Measurements from ENCODE around the gene SOX15.
A peak's percentile ranks its signal among the peaks of the same experiment; 100 is the strongest.

Gene SOX15

DNA sequence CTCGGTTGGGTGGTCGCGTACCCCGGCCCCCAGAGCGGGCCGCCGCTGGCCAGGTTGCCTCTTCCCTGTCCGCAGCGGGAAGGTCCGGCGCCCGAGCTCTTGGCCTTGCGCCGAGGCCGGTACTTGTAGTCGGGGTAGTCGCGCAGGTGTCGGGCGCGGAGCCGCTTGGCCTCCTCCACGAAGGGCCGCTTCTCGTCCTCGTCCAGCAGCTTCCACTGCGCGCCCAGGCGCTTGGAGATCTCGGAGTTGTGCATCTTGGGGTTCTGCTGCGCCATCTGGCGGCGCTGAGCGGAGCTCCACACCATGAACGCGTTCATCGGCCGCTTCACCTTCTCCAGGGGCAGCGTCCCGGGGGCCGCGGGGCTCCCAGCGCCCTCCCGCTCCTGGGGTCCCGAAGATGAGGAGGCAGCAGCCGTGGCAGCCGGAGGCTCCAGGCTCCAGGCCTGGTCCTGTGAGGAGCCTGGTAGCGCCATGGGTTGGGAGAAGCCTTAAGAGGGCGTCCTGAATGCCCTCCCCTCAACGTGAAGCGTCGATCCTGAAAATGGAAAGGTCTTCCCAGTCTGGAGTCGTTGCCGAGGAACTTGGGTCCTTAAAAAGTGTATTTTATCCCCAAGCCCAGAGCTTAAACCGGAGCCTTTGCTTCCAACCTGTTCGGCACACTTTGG is 558 bp downstream of the SOX15 start:
- Mint-ChIP-seq H3K4me1 (ENCODE audit: low read depth) (peaks cover 14% of the 10 kb centered on the region), H3K36me3 (ENCODE audit: low read depth) (peaks cover 40% of the 10 kb centered on the region), H3K9me3 (no peaks in the 10 kb centered on the region), H3K27me3 (ENCODE audit: low read depth) (no peaks in the 10 kb centered on the region), H3K27ac (no peak overlapping the region), H3K4me3 (no peak overlapping the region)
- peak; percentile 44 for DNase-seq (ENCODE audit: low spot score)

DNA sequence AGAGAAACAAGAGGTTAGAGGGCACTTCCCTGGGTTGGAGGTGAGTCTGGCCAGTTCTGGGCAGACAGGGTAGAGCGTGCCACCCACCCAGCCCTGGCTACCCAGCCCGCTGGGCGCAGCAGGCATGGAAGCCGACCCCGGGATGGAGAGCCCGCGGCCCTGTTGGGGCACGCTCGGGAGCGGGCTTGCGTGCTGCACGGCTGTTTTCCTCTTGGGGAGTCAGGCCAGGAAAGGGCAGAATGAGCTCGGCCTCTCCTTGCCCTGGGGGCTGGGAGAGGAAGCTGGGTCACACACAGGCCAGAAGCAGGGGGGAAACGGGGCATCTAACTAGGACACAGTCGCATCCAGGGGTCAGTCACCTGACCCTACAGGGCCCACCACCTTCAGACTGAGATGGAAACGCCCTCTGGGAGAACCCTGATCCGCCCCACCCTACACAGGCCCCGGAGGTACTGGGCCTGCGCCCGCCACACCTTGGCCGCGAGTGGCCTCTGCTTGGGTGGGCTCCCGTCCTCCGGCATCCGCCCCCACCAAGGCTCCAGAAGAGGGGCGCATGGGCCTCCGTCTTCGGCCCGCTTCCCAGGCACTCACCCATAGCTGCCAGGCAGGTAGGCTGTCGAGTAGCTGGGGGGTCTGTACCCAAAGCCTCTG is 1.2 kb downstream of the SOX15 start:
- no peak for DNase-seq (ENCODE audit: low spot score)
- Mint-ChIP-seq H3K36me3 (ENCODE audit: low read depth) (peaks cover 38% of the 10 kb centered on the region), H3K27ac (no peak overlapping the region), H3K4me1 (ENCODE audit: low read depth) (peaks cover 15% of the 10 kb centered on the region), H3K9me3 (no peaks in the 10 kb centered on the region), H3K4me3 (no peak overlapping the region), H3K27me3 (ENCODE audit: low read depth) (no peaks in the 10 kb centered on the region)

DNA sequence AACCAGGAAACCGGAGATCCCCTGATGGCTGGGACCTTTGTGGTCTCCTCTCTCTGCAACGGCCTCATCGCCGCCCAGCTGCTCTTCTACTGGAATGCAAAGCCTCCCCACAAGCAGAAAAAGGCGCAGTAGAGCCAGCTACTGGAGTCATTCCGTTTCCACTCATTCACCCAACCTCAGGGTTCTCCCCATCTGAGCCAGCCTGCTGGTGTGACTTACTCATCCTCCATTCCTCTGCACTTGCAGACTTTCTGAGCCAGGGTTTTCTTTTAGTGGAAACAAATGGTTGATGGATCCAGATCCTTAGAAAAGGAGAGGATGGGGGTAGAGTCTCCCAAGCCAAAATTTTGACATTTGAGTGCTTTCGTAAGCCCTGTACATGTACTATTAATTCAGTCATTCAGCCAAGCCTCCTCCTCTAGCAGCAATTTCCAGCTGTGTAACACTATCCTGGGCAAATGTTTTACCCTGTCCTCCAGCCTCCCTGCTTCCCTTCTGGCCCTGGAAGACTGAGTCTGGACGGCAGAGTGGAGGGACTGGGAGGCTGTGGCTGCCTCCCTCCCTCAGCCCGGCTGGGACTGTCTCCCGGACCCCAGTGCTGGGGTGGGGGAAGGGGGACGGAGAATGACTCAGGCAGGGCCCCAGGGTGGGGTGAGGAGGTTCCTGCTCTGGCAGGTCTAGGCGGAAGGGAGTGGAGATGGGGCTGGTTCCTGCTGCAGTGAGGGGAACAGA is 2.3 kb downstream of the SOX15 start:
- DNase-seq (ENCODE audit: low spot score), result no peak
- peaks cover 31% of the 10 kb centered on the region for H3K36me3 Mint-ChIP-seq (ENCODE audit: low read depth)
- H3K4me1 Mint-ChIP-seq (ENCODE audit: low read depth), result peaks cover 15% of the 10 kb centered on the region
- no peaks in the 10 kb centered on the region for H3K9me3 Mint-ChIP-seq
- no peak overlapping the region for H3K4me3 Mint-ChIP-seq
- no peak overlapping the region for H3K27ac Mint-ChIP-seq
- H3K27me3 Mint-ChIP-seq (ENCODE audit: low read depth), result no peaks in the 10 kb centered on the region

DNA sequence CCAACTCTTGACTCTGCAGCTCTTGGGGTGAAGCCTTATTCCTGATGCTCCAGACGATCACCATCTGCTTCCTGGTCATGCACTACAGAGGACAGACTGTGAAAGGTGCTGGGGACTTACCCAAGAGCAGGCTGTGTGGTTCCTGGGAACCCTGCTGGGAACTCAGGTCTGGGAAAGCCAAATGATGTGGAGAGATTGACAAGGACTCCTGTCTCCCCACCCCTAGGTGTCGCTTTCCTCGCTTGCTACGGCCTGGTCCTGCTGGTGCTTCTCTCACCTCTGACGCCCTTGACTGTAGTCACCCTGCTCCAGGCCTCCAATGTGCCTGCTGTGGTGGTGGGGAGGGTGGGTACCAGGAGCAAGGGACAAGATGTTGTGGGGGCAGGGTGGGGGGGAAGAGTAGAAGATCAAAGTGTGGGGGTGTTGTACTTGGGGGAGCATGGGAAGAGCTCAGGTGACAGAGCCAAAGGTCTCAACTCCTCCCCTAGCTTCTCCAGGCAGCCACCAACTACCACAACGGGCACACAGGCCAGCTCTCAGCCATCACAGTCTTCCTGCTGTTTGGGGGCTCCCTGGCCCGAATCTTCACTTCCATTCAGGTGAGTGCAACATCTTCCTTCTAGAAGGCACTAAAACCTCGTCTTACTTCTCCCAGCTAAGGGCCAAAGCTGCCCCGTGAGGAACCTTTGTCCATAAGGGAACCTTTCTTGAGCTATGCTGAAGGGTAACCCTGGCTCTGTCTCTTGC is 3.0 kb downstream of the SOX15 start:
- H3K9me3 Mint-ChIP-seq, result no peaks in the 10 kb centered on the region
- H3K27ac Mint-ChIP-seq, result no peak overlapping the region
- peaks cover 37% of the 10 kb centered on the region for H3K36me3 Mint-ChIP-seq (ENCODE audit: low read depth)
- H3K27me3 Mint-ChIP-seq (ENCODE audit: low read depth), result no peaks in the 10 kb centered on the region
- no peak overlapping the region for H3K4me3 Mint-ChIP-seq
- peaks cover 21% of the 10 kb centered on the region for H3K4me1 Mint-ChIP-seq (ENCODE audit: low read depth)
- DNase-seq (ENCODE audit: low spot score), result no peak

DNA sequence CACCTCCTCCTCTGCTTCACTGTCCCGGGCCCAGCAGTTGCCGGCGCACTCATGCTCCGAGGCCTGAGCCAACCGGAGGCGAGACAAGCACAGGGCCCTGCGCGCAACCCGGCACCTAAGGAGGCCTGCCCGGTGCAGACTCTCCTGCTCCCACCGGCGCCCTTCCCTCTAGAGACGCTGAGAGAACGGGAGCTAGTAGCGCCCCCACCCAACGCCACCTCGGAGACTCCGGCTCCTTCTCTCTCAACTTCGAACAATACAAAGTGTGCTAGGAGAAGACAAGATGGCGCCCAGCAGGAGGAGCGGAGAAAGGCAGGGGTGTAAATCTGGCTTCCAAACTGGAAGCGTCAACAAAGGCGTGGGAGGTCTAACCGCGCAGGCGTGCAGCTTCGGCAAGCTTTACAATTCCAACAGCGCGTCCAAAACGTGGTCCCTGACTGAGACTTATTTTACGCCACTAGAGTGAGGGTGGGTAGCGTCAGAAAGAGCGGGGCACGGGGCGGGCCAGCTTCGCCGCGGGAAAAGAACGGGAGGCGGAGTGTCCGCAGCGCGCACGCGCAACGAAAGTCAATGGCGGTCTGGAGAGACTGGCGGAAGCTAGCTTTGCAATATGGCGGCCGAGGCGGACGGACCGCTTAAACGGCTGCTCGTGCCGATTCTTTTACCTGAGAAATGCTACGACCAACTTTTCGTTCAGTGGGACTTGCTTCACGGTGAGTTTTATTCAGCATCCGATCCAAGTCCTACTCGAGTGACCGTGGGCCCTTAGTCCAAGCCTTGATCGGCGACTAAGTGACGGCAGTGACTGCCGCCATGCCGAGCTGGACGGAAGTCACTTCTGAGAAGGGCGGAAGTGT is 6.4 kb downstream of the SOX15 start, which contains the start of gene MPDU1:
Gene MPDU1, plus strand, starts transcription at position 600 of the 857 bp plus-strand sequence. Its CDS starts 11 bp downstream, at position 611.
- DNase-seq (ENCODE audit: low spot score), result peak; percentile 96
- peak within 1 kb of the TSS; percentile 98 for H3K4me3 Mint-ChIP-seq
- H3K9me3 Mint-ChIP-seq, result no peaks in the 10 kb centered on the region
- H3K4me1 Mint-ChIP-seq (ENCODE audit: low read depth), result peaks cover 44% of the 10 kb centered on the region
- peak within 1 kb of the TSS; percentile 100 for H3K27ac Mint-ChIP-seq
- peaks cover 50% of the 10 kb centered on the region for H3K36me3 Mint-ChIP-seq (ENCODE audit: low read depth)
- H3K27me3 Mint-ChIP-seq (ENCODE audit: low read depth), result no peaks in the 10 kb centered on the region

DNA sequence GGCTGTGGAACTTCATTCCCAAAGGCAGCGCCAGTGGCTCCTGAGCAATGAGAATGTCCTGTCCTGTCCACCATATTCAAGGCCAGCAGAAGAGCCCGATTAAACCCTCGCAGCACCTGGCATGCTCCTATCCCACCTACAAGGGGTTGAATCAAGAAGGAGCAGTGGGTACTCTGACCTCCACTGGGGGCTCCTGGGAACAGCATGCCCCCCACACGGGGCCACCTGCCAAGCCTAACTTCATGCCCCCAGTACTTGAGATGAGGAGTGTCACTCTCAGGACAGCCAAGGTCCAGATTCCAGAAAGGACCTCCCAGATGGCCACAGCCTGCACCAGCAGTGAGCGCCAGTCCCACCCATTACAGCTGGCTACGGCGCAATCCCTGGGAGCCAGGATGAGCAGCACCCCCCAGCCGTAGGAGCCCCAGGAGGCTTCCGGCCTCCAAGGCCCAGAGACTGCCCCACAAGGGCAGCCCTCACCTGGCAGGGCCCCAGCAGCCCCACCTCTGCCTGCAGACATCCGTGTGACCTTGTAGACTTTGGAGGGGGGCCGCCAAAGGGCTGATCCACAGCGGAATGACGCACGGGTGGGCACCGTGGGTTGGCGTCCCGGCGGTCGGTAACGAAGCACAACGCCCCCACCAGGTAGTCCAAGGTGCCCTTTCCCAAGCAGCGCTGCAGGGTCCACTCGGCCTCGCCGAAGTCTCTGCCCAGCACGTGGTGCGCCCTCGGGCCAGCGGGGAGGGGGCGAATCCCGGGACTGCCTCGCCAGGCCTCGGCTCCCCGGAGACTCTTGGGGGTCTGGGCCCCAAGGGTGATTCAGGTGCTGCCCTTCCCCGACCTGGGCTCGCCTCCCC is 7.3 kb downstream of the SOX15 start:
- Mint-ChIP-seq H3K4me1 (ENCODE audit: low read depth) (peaks cover 52% of the 10 kb centered on the region), H3K36me3 (ENCODE audit: low read depth) (peaks cover 57% of the 10 kb centered on the region), H3K27ac (peak overlapping the region; percentile 100), H3K27me3 (ENCODE audit: low read depth) (no peaks in the 10 kb centered on the region), H3K4me3 (peak overlapping the region; percentile 98), H3K9me3 (no peaks in the 10 kb centered on the region)
- DNase-seq (ENCODE audit: low spot score), result no peak

DNA sequence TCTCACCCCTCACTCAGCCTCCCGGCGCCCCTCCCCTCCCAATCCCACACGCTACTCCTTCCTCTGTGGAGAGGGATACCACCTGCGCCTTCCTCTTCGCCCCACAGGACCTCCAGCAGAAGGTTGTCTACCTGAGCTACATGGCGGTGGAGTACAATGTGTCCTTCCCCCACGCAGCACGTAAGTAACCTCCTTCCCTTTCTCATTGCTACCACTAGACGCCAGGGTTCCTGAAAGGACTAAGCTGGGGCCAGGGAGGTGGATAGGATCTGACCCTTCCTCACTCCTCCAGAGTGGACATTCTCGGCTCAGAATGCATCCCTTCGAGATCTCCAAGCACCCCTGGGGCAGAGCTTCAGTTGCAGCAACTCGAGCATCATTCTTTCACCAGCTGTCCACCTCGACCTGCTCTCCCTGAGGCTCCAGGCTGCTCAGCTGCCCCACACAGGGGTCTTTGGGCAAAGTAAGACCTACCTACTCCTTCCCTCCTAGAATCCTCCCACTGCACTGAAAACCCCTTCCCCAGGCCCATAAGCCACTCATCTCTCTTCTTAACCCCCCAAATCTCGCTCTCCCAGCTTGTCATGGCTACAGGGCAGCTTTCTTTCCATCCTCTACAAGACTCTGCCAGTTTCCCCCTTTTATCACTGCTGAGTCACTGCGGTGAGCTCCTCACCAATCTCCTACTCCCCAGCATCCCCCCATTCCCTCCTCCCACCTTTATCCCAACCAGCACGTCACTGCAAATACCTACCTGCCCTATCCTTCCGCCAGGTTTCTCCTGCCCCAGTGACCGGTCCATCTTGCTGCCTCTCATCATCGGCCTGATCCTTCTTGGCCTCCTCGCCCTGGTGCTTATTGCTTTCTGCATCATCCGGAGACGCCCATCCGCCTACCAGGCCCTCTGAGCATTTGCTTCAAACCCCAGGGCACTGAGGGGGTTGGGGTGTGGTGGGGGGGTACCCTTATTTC is 9.0 kb downstream of the SOX15 start:
- peak overlapping the region; percentile 35 for H3K4me3 Mint-ChIP-seq
- peaks cover 66% of the 10 kb centered on the region for H3K4me1 Mint-ChIP-seq (ENCODE audit: low read depth)
- DNase-seq (ENCODE audit: low spot score), result no peak
- H3K36me3 Mint-ChIP-seq (ENCODE audit: low read depth), result peaks cover 68% of the 10 kb centered on the region
- H3K27ac Mint-ChIP-seq, result peak overlapping the region; percentile 84
- no peaks in the 10 kb centered on the region for H3K9me3 Mint-ChIP-seq
- no peaks in the 10 kb centered on the region for H3K27me3 Mint-ChIP-seq (ENCODE audit: low read depth)

DNA sequence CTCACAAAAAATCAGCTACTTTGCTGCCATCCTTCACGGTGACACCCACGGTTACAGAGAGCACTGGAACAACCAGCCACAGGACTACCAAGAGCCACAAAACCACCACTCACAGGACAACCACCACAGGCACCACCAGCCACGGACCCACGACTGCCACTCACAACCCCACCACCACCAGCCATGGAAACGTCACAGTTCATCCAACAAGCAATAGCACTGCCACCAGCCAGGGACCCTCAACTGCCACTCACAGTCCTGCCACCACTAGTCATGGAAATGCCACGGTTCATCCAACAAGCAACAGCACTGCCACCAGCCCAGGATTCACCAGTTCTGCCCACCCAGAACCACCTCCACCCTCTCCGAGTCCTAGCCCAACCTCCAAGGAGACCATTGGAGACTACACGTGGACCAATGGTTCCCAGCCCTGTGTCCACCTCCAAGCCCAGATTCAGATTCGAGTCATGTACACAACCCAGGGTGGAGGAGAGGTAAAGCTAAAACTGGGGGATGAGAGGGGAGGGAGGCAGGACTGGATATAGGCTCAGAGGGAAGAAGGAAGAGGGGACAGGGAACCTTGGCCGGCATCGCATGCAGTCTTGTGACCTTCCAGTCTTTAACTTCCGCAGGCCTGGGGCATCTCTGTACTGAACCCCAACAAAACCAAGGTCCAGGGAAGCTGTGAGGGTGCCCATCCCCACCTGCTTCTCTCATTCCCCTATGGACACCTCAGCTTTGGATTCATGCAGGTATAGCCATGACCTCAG is 9.9 kb downstream of the SOX15 start:
- H3K27ac Mint-ChIP-seq, result peak overlapping the region; percentile 84
- peaks cover 72% of the 10 kb centered on the region for H3K36me3 Mint-ChIP-seq (ENCODE audit: low read depth)
- H3K9me3 Mint-ChIP-seq, result no peaks in the 10 kb centered on the region
- H3K27me3 Mint-ChIP-seq (ENCODE audit: low read depth), result no peaks in the 10 kb centered on the region
- H3K4me3 Mint-ChIP-seq, result peak overlapping the region; percentile 65
- peaks cover 66% of the 10 kb centered on the region for H3K4me1 Mint-ChIP-seq (ENCODE audit: low read depth)
- DNase-seq (ENCODE audit: low spot score), result peak; percentile 35

DNA sequence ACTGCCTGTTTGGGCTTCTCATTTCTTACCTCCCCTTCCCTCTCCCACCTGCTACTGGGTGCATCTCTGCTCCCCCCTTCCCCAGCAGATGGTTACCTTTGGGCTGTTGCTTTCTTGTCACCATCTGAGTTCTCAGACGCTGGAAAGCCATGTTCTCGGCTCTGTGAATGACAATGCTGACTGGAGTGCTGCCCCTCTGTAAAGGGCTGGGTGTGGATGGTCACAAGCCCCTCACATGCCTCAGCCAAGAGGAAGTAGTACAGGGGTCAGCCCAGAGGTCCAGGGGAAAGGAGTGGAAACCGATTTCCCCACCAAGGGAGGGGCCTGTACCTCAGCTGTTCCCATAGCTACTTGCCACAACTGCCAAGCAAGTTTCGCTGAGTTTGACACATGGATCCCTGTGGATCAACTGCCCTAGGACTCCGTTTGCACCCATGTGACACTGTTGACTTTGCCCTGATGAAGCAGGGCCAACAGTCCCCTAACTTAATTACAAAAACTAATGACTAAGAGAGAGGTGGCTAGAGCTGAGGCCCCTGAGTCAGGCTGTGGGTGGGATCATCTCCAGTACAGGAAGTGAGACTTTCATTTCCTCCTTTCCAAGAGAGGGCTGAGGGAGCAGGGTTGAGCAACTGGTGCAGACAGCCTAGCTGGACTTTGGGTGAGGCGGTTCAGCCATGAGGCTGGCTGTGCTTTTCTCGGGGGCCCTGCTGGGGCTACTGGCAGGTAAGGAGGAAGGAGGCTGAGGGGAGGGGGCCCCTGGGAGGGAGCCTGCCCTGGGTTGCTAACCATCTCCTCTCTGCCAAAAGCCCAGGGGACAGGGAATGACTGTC is 10.7 kb downstream of the SOX15 start, which contains the start of gene CD68:
Gene CD68, plus strand, starts transcription at position 638 of the 833 bp plus-strand sequence. Its CDS starts 40 bp downstream, at position 678.
- Mint-ChIP-seq H3K9me3 (no peaks in the 10 kb centered on the region), H3K36me3 (ENCODE audit: low read depth) (peaks cover 75% of the 10 kb centered on the region), H3K4me1 (ENCODE audit: low read depth) (peaks cover 65% of the 10 kb centered on the region), H3K4me3 (peak within 1 kb of the TSS; percentile 65), H3K27me3 (ENCODE audit: low read depth) (no peaks in the 10 kb centered on the region), H3K27ac (peak within 1 kb of the TSS; percentile 84)
- DNase-seq (ENCODE audit: low spot score), result peak; percentile 78

DNA sequence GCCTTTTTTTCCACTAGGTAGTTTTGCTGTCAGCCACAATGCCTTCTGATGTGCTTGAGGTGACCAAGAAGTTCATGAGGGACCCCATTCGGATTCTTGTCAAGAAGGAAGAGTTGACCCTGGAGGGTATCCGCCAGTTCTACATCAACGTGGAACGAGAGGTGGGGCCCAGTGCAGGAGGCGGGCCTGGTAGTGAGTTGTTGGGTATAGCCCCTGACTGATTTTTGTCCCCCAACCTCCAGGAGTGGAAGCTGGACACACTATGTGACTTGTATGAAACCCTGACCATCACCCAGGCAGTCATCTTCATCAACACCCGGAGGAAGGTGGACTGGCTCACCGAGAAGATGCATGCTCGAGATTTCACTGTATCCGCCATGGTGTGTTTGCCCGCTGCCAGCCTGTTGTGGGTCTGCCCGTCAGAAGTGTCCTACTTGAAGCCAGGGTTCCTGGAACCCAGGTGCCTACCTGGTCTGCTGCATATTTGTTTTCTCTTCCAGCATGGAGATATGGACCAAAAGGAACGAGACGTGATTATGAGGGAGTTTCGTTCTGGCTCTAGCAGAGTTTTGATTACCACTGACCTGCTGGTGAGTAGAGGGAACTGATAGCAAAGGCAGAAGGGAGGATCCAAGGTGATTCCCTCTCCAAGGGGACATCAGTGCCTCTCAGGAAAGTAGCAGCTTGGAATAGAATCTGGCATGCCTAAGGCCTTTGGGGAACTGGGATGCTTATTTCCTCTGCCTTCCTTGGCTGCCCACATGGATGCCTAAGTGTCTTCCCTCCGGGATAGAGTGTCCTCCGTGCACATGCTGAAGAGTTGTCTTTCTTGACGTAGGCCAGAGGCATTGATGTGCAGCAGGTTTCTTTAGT is 12.3 kb downstream of the SOX15 start:
- peaks cover 65% of the 10 kb centered on the region for H3K4me1 Mint-ChIP-seq (ENCODE audit: low read depth)
- H3K9me3 Mint-ChIP-seq, result no peaks in the 10 kb centered on the region
- peak overlapping the region; percentile 53 for H3K27ac Mint-ChIP-seq
- H3K36me3 Mint-ChIP-seq (ENCODE audit: low read depth), result peaks cover 85% of the 10 kb centered on the region
- H3K4me3 Mint-ChIP-seq, result peak overlapping the region; percentile 92
- no peak for DNase-seq (ENCODE audit: low spot score)
- peaks cover 4% of the 10 kb centered on the region for H3K27me3 Mint-ChIP-seq (ENCODE audit: low read depth)

Measured in T-helper 2 cell treated with Interferon-gamma antibody and Interleukin-4, amounts not matched to agents 5 μg/mL and 100 μg/mL, for 36 hours (primary cell).